Measurements from ENCODE around the gene SECISBP2. TPM values are rescaled to one million over a fixed set of nuclear protein-coding genes. Genes with fewer than 3 reads are reported as not detected.

SECISBP2 gene
- total and polyA plus RNA-seq, 3 donors from 2014 or later = 127 to 176 (median 145) TPM

- intact Hi-C loops (cut with DNase I; ENCODE audit: low total_unique reads) = no loop called here
- H3K4me1 ChIP-seq = peaks cover 11% of the 10 kb centered on the region
- WGBS, 2 donors = 92 to 95% methylated on average over 4 to 6 of the region's 6 CpGs
Observed at GRCh38 chr9:89354471-89354870, 36.2 kb downstream of the SECISBP2 start.

GRCh38 chr9:89356782-89357181 is 38.5 kb downstream of the SECISBP2 start:
- intact Hi-C loops (cut with DNase I; ENCODE audit: low total_unique reads) = no loop called here
- Histone ChIP-seq H3K4me3 (no peak overlapping the region), H3K4me1 (peaks cover 11% of the 10 kb centered on the region), H3K27me3 (no peaks in the 10 kb centered on the region), H3K9me3 (no peaks in the 10 kb centered on the region), H3K36me3 (ENCODE audit: low read depth, missing control alignments) (no peaks in the 10 kb centered on the region), H3K27ac (no peak overlapping the region)
- TF ChIP-seq POLR2A (IDR thresholded peaks at IDR 0.05) = no peak
- no peak for TF ChIP-seq CTCF (IDR thresholded peaks at IDR 0.05)
- 84 to 90% methylated on average over 2 of the region's 2 CpGs for WGBS, 2 donors
- DNase-seq = no peak

More at GRCh38 chr9:89354471-89354870, 36.2 kb downstream of the SECISBP2 start:
- Histone ChIP-seq H3K36me3 (ENCODE audit: low read depth, missing control alignments) (no peaks in the 10 kb centered on the region), H3K27me3 (no peaks in the 10 kb centered on the region), H3K9me3 (no peaks in the 10 kb centered on the region), H3K27ac (no peak overlapping the region), H3K4me3 (no peak overlapping the region)
- TF ChIP-seq POLR2A (IDR thresholded peaks at IDR 0.05) (no peak), CTCF (IDR thresholded peaks at IDR 0.05) (no peak)
- no peak for DNase-seq

- WGBS, 2 donors = 83 to 92% methylated on average over 2 to 8 of the region's 8 CpGs
- H3K36me3 ChIP-seq (ENCODE audit: low read depth, missing control alignments) = no peaks in the 10 kb centered on the region
Observed at GRCh38 chr9:89357331-89358197, 39.3 kb downstream of the SECISBP2 start.

GRCh38 chr9:89358376-89358916 is 40.1 kb downstream of the SECISBP2 start:
- Histone ChIP-seq H3K36me3 (ENCODE audit: low read depth, missing control alignments) (no peaks in the 10 kb centered on the region), H3K27me3 (no peaks in the 10 kb centered on the region), H3K9me3 (no peaks in the 10 kb centered on the region), H3K27ac (no peak overlapping the region), H3K4me1 (peaks cover 6% of the 10 kb centered on the region), H3K4me3 (no peak overlapping the region)
- 77 to 79% methylated on average over 3 of the region's 3 CpGs for WGBS, 2 donors
- no peak for TF ChIP-seq POLR2A (IDR thresholded peaks at IDR 0.05)
- TF ChIP-seq CTCF (IDR thresholded peaks at IDR 0.05) = no peak
- no peak for DNase-seq
- intact Hi-C loops (cut with DNase I; ENCODE audit: low total_unique reads) = no loop called here

More at GRCh38 chr9:89357331-89358197, 39.3 kb downstream of the SECISBP2 start:
- no peak for DNase-seq
- Histone ChIP-seq H3K4me1 (peaks cover 11% of the 10 kb centered on the region), H3K4me3 (no peak overlapping the region), H3K27ac (no peak overlapping the region), H3K27me3 (no peaks in the 10 kb centered on the region), H3K9me3 (no peaks in the 10 kb centered on the region)
- TF ChIP-seq POLR2A (IDR thresholded peaks at IDR 0.05) (no peak), CTCF (IDR thresholded peaks at IDR 0.05) (no peak)
- intact Hi-C loops (cut with DNase I; ENCODE audit: low total_unique reads) = no loop called here
